GM19372 (cell line): ENCODE results near the gene PLCD1.
"Not testable (repeated sequence)": the region's sequence is repeated elsewhere in the genome, so short reads cannot be mapped to it uniquely, and the experiment has no call there.

Experiments
- ATAC-seq: cut with Tn5 transposase; IDR thresholded peaks from one replicate; pipeline ENCODE4 v1.9.1; 2021; ENCODE audit warnings: mild to moderate bottlenecking, low read depth, moderate library complexity; ENCODE audit not compliant: unreplicated experiment

PLCD1 gene

DNA sequence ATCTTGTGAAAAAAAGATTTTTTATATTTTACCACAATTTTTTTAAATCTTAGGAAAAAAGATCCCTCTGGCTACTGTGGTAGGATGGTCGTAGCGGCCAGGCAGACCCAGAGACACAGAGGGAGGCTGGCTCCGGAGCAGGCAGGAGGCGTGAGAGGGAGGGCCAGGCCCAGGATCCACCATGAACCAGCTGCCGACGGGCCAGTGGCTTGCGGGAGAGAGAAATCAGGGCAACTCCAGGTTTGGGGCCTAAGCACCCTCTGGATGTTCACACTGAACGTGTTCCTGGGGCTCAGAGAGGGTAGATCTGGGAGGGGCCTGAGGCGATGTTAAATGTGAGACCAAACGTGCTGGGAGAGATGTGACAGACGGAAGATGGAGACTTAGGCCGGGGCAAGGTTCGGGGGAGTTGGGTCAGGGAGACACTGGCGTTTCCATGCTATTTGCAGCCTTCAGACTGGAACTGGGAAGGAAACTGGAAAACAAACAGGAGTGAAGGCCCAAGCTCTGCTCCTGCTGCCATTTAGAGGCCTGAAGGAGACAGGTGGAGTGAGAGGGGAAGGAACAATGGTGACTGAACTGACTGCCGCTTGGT is 40.4 kb downstream of the PLCD1 start:
- no peak for ATAC-seq

DNA sequence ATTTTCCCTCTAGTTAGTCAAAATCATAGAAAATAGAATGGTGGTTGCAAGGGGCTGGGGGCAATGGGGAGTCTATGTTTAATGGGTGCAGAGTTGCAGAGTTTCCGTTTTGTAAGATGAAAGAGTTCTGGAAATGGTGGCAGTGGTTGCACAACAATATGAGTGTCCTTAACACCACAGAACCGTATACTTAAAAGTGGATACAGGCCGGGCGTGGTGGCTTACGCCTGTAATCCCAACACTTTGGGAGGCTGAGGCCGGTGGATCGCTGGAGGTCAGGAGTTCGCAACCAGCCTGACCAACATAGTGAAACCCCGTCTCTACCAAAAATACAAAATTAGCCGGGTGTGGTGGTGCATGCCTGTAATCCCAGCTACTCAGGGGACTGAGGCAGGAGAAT is 41.1 kb downstream of the PLCD1 start:
- not testable (repeated sequence) for ATAC-seq

DNA sequence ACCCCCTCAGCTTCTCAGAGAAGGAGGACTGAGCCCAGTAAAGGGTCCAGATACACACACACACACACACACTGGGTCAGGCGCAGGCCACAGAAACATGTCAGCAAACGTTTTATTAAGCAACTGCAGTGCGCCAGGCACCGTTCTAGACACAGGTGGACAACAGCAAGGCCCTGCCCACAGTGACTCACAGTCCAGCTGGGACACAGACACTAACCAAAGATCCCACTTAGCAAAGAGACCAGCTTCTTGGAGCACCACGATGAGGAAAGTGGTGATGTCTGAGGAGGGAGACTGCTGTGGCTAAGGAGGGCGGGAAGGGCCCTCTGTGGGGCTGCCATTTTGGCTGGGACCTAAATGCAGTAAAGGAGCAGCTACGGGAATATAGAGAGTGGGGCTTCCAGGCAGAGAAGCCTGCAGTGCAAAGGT is 41.7 kb downstream of the PLCD1 start:
- ATAC-seq = no peak

DNA sequence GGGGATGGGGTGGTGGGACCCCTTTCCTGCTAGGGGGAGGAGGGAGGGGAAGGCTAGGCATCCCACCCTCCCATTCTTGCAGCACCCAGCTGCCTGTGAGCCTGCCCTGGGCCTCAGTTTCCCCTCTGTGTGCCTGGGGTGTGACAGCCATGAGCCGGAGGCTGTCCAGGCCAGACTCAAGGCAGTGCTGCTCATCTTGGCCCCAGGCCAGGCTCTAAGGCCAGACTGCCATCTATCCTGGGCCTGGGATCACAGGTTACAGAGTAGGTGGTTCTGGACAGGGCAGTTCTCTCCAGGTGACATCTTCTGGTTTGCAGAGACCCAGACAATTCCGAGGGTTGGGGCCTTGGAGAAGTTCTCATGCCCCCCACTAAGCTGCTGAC is 42.1 kb downstream of the PLCD1 start:
- ATAC-seq = no peak

DNA sequence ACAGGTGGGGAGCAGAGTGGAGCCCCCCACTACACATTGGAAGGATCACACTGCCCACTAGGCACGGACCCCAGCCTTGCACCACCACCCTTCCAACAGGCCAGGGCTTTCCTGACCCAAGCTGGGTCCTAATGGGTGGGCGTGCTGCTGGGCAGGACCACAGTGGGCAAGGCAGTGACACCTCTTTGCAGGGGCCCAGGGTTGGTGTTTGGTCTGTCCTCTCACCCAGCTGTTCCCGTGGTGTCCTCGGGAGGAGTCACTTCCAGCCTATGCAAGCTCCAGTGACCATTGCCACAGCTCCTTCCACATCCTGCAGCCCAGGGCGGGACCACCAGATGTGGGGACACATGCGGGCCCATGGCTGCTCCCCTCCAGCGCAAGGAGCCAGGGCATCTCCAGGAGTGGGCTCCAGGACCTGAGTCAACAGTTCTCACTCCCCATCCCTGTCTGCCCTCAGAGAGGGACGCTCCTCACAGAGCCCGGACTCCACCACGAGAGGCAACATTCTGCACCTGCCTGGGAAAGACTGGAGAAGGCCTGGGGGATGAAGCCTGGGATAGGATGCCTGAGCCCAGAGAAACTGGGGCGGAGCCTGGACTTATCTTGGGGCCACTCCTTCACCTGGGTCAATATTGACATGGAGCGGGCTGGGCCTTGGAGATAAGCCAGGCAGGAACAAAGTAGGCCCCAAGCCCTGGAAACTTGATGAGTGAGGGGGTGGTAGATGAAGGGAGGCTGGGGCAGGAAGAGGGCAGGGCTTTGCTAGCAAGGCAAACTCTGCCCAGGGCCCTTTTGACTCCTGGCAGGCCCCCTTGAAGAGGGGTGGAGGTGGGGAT is 42.7 kb downstream of the PLCD1 start:
- no peak for ATAC-seq

DNA sequence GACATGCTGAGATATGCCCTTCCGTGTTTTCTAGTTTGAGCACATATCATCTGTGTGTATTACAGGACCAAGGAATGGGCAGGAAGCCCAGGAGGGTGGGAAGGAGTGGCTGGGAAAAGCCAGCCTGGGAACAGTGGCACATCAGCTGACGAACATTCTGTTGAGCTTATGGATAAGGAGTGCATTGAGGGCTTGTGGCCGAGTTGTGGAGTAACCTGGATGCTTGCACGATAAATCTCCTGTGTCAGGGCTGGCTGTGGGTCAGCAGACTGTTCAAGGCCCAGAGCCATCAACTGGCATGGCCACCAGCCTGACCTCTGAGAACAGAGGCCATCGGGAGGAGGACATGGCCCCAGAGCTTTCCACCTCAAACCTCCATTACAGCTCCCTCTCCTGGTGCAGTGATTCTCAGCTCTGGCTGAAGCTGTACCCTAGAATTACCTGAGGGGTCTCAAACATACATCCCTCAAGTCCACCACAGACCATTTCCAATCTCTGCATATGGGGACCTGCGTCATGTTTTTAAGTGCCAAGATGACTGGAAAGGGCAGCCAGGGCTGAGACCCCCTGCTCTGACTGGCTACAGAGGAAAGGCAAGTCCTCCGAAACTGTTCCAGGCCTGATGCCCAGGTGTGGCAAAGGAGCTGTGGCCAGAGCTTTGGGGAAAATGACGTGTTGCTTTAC is 43.7 kb downstream of the PLCD1 start:
- ATAC-seq = no peak

GRCh38 chr3:37984596-37984995 is 44.8 kb downstream of the PLCD1 start:
- no peak for ATAC-seq

DNA sequence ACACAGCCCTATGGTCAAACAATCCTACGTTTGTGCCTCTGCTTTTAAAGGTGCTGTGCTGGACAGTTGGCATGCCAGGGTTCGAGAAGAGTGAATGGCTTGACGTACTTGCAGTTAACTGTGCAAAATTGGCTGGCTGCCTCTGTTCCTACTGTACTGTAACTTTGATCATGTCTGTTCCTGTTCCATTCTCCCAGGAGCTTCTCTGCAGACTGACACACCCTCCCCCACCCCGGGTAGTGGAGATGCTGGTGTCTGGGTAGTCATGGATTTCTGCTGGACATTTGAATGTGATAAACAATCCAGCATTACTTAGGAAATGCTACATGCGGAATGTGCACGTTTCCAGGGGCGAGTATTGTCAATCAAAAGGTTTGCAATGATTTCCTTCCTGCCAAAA is 45.4 kb downstream of the PLCD1 start:
- no peak for ATAC-seq

DNA sequence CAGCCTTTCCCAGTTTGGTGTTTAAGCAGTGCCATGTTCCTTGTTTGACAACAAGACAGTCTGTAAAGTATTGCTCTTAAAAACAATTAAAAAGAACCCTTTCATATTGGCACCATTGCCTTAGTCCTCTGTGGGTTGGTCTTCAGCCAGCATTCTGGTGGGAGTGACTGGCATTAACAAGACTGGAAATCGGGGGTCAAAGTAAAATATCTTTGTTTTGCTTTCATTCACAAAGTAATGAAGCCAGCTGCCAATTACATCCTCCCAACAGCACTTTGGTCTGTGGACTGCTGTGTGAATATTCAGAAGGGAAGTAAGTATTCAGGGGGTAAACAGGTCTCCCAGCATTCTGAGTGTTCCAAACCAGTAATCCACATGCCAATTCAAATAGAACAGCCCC is 47.1 kb downstream of the PLCD1 start:
- ATAC-seq = no peak

GRCh38 chr3:37981348-37981664 is 48.1 kb downstream of the PLCD1 start:
- no peak for ATAC-seq

GRCh38 chr3:37980462-37981347 is 48.7 kb downstream of the PLCD1 start:
- no peak for ATAC-seq

DNA sequence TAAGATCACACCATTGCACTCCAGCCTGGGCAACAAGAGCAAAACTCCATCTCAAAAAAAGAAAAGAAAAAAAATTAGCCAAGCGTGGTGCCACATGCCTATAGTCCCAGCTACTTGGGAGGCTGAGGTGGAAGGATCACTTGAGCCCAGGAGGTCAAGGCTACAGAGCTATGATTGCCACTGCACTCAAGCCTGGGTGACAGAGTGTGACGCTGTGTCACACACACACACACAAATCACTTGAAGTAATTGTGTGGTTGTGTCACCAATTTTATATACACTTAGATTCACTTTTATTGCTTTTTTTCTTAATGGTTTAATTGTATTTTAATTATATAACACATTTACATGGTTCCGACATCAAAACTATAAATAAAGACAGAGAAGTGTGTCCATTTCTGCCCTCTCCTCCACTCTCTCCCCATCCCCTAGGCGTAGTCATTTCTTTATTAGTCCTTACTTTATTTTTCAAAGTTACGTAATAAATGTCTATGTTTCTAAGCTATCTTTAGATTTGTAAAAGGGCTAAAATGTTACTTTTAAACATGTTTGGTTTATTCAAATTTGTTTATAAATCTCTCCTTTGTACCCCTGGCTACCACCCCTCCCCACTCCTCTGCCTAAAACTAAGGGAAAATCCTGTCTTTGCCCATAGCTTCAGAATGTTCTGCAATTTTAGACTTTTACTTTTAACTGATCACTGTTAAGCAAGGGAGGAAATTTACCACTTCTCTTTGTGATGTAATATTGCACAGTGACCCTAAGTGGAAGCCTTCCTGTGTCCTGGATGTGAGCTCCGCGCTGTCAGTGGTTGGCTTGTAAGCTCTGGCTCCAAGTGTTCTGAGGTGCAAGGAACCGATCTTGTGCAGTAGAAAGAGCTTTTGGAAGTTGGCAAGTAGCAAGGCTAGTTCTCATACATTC is 49.6 kb downstream of the PLCD1 start:
- no peak for ATAC-seq

GRCh38 chr3:37974121-37975083 is 55.0 kb downstream of the PLCD1 start:
- peak; percentile 94 for ATAC-seq

GRCh38 chr3:37973246-37974054 is 56.0 kb downstream of the PLCD1 start:
- no peak for ATAC-seq

DNA sequence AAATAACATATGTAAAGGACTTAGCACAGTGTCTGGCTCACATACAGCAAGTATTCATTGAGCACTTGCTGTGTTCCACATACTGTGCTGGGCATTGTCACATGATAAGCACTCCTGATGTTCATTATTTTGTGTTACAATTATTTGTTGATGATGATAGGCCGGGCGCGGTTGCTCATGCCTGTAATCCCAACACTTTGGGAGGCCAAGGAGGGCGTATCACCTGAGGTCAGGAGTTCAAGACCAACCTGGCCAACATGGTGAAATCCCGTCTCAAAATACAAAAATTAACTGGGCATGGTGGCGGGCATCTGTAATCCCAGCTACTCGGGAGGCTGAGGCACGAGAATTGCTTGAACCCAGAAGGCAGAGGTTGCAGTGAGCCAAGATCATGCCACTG is 57.4 kb downstream of the PLCD1 start:
- not testable (repeated sequence) for ATAC-seq

DNA sequence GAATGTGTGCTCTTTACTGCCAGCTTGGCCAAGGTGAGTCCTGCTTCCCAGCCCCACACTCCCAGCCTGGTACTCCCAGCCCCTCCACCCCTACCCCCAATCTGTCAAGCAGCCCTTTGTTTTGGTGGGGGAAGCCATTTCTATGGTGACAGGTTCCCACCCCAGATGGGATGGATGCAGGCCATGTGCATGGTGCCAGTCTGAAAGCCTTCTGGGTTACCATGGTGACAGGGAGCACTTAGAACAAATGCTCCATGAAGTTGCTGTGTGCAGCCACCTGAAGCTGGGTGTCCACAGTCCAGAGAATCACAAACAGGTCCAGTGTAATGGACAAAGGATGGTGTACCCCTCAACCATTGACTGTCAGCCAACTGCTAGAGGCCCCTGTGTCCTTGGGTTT is 58.0 kb downstream of the PLCD1 start:
- ATAC-seq = no peak

DNA sequence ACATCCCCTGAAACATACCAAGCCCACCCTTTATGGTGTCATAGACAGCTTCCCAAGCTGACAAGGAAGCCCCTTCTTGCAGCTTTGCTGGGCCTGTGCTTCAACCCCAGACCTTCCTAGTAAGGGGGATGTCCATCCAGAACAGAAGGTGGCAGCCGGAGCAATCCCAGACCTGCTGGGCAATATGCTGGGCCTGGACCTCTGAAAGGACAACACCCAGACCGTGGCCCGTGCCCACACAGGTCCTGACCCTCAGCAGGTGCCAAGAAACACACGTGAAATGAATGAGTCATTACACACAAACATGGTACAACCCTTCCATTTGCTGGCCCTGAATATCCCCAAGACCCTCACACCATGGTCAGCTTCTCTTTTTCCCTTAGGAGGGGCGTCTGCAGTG is 58.6 kb downstream of the PLCD1 start:
- ATAC-seq = no peak

- ATAC-seq = no peak
Observed at GRCh38 chr3:37969596-37970100, 59.8 kb downstream of the PLCD1 start.
